Stimulated activated CD8-positive, alpha-beta memory T cell treated with anti-CD3 and anti-CD28 coated beads, Interleukin-4, amount 100 ng/mL, for 48 hours (primary cell): ENCODE data around the gene SPATA13.
"Not testable (repeated sequence)": the region's sequence is repeated elsewhere in the genome, so short reads cannot be mapped to it uniquely, and the experiment has no call there.

Experiments
- DNase-seq: peaks from one replicate; pipeline ENCODE4 v3.0.0-alpha.2; 2020

The SPATA13 gene

DNA sequence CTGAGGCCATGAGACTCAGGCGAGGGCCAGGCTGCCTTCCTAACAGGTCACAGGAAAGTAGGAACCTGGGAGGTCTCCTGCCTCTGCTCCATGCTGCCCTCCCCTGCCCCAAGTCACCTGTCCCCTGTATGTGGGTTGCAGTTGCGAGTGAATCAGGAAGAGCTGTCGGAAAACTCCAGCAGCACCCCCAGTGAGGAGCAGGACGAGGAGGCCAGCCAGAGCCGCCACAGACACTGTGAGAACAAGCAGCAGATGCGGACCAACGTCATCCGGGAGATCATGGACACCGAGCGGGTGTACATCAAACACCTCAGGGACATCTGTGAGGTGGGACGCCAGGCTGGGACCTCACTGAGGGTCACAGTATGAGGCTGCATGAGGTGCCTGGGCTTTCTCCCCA lies 126.1 kb downstream of the SPATA13 start:
- no peak for DNase-seq

DNA sequence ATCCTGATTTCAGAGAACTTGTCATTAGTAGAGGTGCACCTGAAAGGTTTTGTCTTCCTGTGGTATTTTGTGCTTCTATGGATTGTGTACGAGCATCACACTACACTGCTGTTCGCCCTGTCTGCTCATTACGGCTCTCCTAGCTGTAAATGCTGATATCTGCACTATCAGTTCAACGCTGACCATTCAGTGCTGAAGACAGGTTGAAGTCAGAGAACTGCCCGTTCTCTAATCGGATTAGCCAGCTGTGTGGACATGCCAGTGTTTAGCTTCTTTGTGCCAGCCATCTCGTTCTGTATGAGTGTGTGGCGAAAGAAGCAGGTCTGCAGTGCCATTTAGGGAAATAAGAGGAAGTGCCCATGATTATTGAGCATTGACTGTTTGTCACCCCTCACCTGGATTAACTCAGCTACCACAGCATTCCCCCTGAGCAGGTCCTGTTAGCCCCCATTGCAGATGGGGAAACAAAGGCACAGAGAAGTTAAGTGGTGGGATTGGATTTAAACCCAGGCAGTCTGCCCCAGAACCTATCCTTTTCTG lies 127.3 kb downstream of the SPATA13 start:
- no peak for DNase-seq

DNA sequence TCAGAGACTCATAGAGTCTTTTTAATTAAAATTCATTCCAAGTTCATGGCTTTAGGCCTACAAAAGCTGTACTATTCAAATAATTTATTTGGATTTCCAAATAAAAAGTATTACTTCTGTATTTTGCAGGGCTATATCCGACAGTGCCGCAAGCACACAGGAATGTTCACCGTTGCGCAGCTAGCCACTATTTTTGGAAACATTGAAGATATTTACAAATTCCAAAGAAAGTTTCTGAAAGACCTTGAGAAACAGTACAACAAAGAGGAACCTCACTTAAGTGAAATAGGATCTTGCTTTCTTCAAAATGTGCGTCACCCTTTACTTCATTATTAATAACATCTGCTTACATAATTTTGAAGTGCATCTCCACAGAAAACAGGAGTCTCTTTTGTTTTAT lies 128.3 kb downstream of the SPATA13 start:
- no peak for DNase-seq

DNA sequence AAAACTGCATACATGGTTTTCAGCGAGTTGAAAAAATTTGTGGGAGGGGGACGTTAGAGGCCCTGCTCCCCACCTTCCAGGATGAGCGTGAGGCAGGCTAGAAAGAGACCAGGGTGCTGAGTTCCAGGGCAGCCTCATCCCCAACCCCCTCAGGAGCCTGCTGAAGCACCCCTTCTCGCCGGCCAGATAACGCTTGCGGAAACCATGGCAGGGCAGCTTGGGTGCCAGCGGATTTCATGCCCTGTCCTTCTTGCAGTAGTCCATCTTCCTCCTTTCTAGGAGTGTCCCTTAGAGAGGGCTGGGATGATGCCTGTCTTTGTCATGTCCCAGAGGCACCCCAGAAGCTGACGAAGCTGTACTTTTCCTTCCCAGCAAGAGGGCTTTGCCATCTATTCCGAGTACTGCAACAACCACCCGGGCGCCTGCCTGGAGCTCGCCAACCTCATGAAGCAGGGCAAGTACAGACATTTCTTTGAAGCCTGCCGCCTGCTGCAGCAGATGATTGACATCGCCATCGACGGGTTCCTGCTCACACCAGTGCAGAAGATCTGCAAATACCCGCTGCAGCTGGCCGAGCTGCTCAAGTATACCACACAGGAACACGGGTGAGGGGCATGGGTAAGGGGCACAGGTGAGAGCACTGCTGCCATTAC lies 129.9 kb downstream of the SPATA13 start:
- DNase-seq = no peak

DNA sequence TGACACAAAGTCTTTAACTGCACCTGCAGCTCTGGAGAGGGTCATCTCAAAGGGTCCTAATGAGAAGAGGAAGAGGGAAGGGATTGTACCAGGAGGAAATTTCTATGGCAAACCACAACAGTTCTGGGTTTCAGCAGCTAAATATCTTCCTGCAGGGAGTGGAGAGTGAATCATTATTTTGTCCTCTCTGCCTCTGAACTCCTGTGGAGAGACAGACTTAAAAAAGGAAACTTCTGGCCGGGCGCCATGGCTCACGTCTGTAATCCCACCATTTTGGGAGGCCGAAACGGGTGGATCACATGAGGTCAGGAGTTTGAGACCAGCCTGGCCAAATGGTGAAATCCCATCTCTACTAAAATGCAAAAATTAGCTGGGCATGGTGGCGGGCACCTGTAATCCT lies 132.0 kb downstream of the SPATA13 start:
- no peak for DNase-seq

DNA sequence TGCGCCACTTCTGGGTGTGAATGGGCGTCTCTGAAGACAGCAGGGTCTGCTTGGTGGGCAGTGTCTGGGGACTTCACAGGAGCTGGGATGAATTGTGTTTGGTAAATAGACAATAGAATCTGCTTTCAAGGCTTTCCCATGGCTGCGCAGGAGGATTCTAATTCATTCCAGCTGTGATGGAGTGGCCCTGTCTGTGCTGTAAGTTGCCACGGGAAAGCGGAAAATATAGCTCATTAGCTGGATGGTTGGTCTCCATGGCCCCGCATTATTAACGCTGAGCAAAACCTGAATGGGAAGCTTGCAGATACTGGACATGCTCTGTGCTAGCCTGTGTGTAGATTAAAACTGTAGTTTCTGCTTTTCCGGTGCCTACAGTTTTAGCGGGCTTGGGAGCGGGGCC lies 133.2 kb downstream of the SPATA13 start:
- no peak for DNase-seq

DNA sequence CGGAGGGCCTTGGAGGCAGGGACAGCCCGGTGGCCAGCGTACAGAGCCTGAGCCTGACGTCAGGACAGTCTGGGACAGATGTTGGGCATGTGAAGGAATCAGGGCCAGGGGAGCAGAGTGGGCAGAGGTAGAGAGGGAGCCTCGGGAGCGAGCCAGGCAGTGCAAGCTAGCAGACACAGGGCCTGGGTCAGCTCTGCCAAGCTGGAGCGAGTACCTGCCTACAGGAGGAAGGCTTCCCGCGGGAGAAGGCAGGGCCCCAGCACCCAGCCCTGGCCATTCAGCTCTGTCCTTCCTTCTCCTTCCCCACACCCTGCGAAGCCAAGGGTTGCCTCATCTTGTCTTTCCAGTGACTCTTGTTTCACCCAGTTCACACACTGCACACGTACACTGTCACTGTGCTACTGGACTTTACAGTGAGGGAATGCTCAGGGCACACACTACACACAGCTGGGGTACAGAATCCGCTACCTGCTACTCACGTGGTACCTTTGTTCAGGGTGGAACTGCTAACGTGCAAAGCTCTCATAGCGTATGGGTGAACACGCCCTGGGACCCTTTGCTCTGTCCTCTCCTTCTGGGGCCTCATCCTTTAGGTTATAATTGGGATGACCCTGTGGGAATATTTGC lies 139.1 kb downstream of the SPATA13 start:
- no peak for DNase-seq

DNA sequence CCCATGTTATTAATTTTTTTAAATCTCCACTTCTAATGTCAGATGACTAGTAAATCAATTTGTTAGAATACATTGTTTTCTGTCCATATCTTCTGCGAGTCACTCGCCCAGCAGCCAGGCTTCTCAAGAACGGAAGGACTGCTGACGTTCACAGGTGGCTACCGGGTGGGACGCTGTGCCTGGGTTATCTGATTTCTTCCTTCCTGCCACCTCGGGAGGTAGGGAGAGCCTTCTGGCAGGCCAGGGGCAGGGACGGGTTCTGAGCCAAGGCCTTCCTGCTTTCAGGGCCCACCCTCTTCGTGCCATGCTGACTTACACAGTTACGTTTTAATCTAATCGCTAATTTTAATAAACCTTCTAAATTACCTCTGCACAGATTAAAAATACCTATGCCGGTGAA lies 140.9 kb downstream of the SPATA13 start:
- DNase-seq = no peak

DNA sequence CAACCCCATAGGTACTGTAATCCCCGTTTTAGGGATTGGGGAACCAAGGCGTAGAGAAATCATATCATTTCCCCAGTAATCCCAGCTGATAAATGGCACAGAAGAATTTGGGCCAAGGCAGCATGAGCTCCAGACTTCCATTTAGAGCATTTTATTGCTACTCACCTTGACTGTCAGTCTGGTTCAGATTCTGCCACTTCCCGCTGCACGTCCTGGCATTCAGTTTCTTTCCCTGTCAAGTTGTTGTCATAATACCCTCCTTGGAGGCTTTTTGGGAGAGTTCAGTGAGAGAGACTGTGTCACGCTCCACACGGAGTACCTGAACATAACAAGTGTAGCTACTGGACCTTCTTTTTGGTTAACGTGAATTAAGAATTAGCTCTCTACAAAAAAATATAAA lies 141.4 kb downstream of the SPATA13 start:
- DNase-seq = no peak

DNA sequence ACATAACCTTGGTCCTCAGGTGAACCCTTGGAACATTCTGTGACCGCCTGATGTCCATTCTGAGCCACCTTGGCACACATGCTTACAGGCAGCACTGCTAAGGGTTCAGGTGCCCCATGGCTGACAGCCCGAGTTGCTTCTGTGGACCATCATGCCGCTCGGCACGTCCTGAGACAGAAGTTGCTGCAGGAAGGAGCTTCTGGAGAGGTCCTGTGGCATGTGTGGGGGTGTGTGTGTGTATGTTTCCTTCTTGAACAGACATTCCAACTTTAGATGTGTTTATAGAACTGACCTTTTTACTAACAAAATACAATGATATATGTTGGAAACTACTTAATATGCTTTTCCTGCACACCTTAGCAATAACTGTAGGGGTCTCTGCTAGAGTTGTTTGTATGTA lies 144.1 kb downstream of the SPATA13 start:
- no peak for DNase-seq

DNA sequence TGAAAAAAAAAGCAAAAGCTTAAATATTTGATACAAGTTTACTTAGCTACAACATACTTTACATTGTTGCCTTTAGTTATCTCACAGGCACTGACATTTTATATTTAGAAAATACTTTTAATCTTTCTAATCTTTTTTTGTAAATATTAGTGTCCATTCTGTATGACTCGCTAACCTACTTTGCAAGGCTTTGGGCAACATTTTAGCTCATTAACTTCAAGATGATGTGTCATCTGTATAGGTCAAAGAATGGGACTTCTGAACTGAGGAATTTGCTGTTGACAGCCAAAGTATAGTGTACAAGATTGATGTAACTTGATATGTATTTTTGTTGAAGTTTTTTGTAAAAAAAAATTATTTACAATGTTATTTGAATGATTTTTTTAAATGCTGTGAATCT lies 146.1 kb downstream of the SPATA13 start:
- DNase-seq = no peak

DNA sequence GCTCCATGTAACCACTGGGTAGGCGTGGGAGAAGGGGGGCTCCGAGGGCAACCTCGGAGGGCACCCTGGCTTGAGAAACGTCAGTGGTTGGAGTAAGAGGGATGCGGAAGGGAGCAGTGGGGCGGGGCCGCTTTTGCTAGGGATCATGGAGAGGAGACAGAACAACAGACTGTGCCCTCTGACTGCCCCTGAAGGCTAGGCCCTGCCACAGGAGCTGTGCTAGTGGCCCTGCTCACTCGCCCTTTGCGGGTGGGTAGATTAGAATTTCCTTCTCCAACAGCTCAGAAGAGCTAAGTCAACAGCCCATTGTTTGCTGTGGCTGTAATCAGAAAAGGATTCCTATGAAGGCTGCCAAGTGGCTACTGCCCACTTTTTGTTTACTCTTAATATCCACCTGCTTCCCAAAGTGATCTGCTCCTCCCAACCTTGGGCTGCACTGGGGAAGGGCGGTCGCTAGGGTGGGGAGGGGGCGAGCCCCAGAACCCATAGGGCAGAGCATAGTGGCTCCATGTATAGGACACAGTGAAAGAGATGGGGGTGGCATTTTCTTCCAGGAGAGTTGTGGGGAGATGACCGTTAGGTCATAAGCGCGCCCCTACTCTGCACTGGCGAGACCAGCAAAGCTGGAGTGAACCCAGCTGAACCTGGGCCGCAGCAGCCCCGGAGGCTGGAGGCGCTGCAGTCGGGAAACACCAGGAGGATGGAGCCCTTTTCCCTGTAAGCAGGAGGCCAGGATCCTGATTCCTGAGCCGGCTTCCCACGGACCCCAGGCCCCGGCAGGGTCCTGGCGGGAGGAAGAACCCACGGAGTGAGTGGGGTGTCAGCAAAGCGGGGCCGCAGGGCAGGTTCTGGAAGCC lies 146.9 kb downstream of the SPATA13 start:
- no peak for DNase-seq

DNA sequence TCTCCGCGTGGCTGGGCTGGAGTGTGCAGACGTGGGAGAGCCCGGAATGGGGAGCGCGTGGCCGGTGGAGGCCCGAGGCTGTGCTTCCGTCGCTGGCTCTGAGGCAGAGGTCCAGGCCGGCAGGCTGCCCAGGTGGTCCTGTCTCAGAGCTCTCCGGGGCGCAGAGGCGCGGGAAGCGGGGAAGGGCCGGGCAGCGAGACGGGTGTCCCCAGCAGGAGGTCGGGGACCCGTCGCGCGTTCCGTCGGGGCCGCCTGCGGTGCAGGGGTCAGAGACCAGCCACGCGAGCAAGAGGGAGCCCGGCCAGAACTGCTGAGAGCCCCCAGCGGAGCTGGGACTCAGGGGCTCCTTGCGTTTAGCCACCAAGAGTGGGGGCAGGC lies 147.5 kb downstream of the SPATA13 start:
- DNase-seq = no peak

DNA sequence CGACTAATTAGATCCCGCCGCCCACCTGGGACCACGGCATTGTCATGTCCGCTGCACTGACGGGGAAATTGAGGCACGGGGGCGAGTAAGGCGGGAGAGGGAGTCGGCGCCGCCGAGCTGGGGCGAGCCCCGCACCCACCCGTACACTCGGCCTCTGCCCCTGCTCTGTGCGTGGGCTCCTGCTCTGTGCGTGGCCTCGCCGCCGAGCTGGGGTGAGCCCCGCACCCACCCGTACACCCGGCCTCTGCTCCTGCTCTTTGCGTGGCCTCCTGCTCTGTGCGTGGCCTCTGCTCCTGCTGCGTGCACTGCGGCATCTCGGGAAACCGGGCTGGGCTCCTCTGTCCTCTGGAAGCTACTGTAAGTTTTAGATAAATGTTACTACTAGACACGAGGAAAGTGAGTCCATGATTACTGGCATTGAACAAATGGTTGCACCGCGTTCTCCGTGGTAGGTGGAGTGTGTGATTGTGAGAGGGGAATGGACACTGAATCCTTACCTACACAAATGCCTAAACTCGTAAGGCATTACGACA lies 148.0 kb downstream of the SPATA13 start:
- DNase-seq = no peak

DNA sequence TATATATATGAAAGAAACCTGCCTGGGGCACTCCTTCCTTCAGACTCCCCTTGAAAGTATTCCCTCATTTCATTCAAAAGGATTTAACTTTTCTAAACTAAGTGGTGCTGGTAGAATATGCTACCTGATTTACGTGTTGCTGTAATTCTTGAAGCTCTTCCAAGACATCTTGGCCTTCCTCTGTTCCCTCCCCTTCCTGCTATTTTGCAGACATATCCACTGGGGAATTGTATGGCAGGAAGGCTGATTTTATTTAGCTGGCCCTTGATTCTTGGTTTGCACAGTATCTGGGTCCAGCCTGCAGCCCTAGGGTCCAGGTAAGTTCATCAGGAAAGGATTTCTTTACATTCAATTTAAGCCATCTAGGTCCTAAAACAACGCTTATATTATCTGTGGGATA lies 148.8 kb downstream of the SPATA13 start, which contains the start of gene C1QTNF9:
Gene C1QTNF9, plus strand, starts transcription at position 281 of the 400 bp plus-strand sequence. CDS start 6,424 bp downstream, outside the sequence.
- not testable (repeated sequence) for DNase-seq

DNA sequence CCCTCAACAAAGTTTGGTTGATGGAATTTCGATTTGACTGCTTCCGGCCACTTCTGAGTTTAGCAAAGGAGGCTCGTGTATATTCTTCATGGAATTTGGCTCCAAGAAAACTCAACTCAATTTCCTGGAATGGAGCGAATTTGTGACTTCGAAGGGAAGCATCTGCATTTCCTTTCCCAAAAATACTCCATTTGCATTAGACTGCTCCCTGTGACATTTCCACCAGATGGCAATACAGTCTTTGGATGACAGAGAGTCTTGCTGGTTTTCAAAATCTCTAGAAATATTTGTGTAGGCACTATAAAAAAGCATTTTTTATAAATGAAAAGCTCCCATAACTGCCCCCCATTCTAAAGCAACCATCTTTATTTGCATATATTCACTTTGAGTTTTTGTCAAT lies 152.9 kb downstream of the SPATA13 start:
- no peak for DNase-seq

DNA sequence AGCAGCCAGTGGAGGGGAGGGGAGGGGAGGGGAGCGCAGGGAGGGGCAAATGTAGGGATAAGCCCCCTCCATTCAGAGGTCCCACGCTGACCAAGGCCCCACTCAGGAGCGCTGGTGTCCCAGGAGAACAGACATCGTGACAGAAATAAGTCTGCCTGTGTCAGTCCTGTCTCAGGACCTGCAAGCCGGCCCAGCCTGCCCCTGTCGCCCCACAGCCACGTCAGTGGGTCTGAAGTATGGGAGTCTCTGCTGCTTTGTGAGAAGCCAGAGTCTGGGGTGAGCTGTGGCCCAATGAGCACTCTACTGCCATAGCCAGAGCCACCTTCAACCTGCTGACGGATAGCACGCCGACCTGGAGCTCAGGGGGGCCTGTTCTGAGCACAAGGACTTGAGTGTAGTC lies 157.3 kb downstream of the SPATA13 start:
- DNase-seq = not testable (repeated sequence)

DNA sequence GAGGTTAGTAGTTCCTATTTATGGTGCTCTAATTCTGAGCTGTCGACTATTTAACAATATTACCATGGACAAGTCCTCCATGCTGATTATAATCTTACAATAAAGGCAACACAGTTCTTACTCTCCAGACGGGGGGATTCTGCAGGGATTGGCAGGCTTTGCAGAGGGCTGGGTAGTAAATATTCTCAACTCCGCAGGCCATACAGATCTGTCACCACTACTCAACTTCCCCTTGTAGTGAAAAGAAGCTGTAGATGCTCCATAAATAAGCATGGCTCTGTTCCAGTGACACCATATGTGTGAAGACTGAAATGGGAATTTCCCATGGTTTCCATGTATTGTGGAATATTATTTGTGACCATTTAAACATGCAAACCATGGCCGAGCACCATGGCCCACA lies 158.4 kb downstream of the SPATA13 start:
- DNase-seq = not testable (repeated sequence)

DNA sequence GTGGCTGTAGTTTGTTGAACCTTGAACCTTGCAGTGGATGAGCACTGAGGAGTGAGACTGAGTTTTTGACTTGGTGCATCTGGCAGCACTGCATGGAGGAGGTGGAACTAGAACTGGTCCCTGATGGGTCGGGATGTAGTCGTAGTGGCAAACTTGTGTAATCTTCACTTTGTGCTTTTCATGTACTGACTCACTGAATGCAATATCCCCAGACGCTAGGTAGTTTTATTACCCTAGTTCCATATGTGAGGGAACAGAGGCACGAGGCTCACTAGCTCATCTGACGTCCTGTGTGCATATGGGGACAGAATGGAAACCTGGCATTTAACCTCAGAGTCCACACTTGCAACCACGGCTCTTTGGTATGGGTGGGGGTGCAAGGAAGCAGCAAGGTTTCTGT lies 159.1 kb downstream of the SPATA13 start:
- not testable (repeated sequence) for DNase-seq

DNA sequence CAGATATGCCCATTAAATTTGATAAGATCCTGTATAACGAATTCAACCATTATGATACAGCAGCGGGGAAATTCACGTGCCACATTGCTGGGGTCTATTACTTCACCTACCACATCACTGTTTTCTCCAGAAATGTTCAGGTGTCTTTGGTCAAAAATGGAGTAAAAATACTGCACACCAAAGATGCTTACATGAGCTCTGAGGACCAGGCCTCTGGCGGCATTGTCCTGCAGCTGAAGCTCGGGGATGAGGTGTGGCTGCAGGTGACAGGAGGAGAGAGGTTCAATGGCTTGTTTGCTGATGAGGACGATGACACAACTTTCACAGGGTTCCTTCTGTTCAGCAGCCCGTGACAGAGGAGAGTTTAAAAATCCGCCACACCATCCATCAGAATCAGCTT lies 160.9 kb downstream of the SPATA13 start:
- DNase-seq = not testable (repeated sequence)

DNA sequence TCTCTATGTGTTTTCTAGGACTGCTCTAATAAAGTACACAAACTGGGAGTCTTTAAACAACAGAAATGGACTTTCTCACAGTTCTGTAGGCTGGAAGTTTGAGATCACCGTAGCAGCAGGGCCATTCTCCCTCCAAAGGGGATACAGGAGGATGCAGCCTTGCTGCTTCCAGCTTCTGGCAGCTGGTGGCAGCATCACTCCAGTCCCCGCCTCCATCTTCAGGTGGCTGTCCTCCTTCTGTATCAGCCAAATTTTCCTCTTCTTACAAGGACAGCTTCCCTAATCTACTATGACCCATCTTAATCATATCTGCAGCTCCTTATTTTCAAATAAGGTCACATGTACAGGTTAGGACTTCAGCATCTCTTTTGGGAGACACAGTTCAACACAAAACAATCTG lies 161.9 kb downstream of the SPATA13 start:
- not testable (repeated sequence) for DNase-seq

DNA sequence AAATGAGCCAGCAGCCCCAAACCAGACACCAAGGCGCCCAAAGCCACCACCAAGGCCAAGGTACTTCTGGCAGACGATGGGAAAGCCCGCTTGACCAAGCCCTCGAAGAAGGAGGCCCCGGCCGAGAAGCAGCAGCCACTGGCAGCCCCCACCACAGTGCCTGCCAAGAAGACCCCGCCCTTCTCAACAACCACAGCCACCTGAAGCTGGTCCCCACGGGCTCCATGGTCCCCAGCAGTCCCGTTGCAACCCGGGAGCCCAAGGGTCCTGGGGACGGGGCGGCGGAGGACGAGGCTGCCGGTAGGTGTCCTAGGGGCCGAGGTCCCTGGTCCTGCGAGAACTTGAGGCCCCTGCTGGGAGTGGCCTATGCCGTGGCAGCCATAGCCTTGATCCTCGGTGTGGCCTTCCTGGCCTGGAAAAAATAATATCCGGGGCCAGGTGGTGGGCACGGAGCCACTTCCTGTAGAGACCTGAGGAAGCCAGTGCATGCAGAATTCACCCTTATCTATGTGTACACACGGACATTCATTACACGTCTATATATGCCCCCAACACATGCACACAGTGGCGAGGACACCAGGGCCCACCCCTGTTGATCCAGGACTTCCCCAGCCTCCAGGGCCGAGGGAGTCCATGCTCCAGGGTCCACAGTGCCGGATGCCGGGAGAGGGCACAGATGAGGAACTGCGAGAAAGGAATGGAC lies 162.7 kb downstream of the SPATA13 start:
- no peak for DNase-seq

DNA sequence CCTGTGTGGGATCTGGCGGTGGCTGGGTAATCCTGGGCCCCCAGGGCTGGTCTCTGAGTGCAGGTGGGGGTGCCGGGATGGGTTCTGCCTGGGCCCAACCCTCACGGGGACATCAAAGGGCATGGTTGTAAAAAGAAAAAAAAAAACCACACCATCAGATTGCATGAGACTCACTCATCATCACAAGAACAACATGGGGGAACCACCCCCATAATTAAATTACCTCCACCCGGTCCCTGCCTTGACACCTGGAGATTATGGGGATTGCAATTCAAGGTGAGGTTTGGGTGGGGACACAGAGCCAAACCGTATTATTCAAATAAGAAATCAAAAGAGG lies 163.2 kb downstream of the SPATA13 start:
- DNase-seq = no peak
